Loucy (cell line): ENCODE measurements around the gene FBN1.

Experiments
- H2AFZ ChIP-seq: fragments of 200-600 bp; sonication (generic); 2 replicates; pipeline ENCODE4 v1.6.0; 2016; ENCODE audit warnings: antibody characterized with exemption, mild to moderate bottlenecking, low read length, moderate library complexity
- H3F3A ChIP-seq: fragments of 200-600 bp; 2 replicates; pipeline ENCODE4 v1.6.0; 2016; ENCODE audit warnings: antibody characterized with exemption, low read depth, mild to moderate bottlenecking
- H3K27me3 ChIP-seq: fragments of 200-600 bp; sonication (generic); 2 replicates; pipeline ENCODE4 v1.6.1; 2014; ENCODE audit warnings: low read length, mild to moderate bottlenecking; ENCODE audit not compliant: insufficient read depth, poor library complexity, severe bottlenecking
- H3K36me3 ChIP-seq: fragments of 200-600 bp; sonication (generic); 2 replicates; pipeline ENCODE4 v1.6.1; 2016; ENCODE audit warnings: low read length; ENCODE audit not compliant: insufficient read depth
- H3K4me1 ChIP-seq: fragments of 200-600 bp; sonication (generic); 2 replicates; pipeline ENCODE4 v1.5.1; 2014; ENCODE audit warnings: low read length, mild to moderate bottlenecking; ENCODE audit not compliant: insufficient read depth, poor library complexity, severe bottlenecking
- H3K4me2 ChIP-seq: fragments of 200-600 bp; sonication (generic); 2 replicates; pipeline ENCODE4 v1.6.0; 2014; ENCODE audit warnings: antibody characterized with exemption, low read length, low read depth, mild to moderate bottlenecking; ENCODE audit not compliant: poor library complexity, severe bottlenecking
- H3K4me3 ChIP-seq: fragments of 200-600 bp; sonication (generic); 2 replicates; pipeline ENCODE4 v1.5.1; 2014; ENCODE audit warnings: low read length, mild to moderate bottlenecking, mixed read lengths; ENCODE audit not compliant: poor library complexity, severe bottlenecking
- H3K79me2 ChIP-seq: fragments of 200-600 bp; sonication (generic); 2 replicates; pipeline ENCODE4 v1.6.1; 2014; ENCODE audit warnings: low read length; ENCODE audit not compliant: insufficient read depth
- H3K9ac ChIP-seq: fragments of 200-600 bp; sonication (generic); 2 replicates; pipeline ENCODE4 v1.6.0; 2014; ENCODE audit warnings: mild to moderate bottlenecking, low read depth, low read length, moderate library complexity; ENCODE audit not compliant: poor library complexity, severe bottlenecking
- H3K9me2 ChIP-seq: fragments of 200-600 bp; sonication (generic); replicated peaks from 2 replicates; pipeline ENCODE4 v1.6.1; 2016; ENCODE audit warnings: low read depth, low read length, mixed read lengths
- H3K9me3 ChIP-seq: fragments of 200-600 bp; sonication (generic); 2 replicates; pipeline ENCODE4 v1.6.1; 2014; ENCODE audit warnings: mild to moderate bottlenecking, antibody characterized with exemption, low read length, low read depth; ENCODE audit not compliant: insufficient read depth
- H4K20me1 ChIP-seq: fragments of 200-600 bp; sonication (generic); 2 replicates; pipeline ENCODE4 v1.6.0; 2014; ENCODE audit warnings: antibody characterized with exemption, low read length, mild to moderate bottlenecking; ENCODE audit not compliant: insufficient read depth, poor library complexity, severe bottlenecking
- EZH2phosphoT487 ChIP-seq: fragments of 200-600 bp; IDR thresholded peaks from 2 replicates; pipeline ENCODE4 v1.6.1; 2018; ENCODE audit warnings: antibody characterized with exemption, mild to moderate bottlenecking, moderate library complexity, borderline replicate concordance
- TF ChIP-seq, protein P1 (sequence below): fragments of 200-600 bp; sonication (generic); conservative IDR thresholded peaks from 2 replicates; pipeline ENCODE4 v1.5.1; 2014; ENCODE audit warnings: mild to moderate bottlenecking, antibody characterized with exemption, low read length

The FBN1 gene

DNA sequence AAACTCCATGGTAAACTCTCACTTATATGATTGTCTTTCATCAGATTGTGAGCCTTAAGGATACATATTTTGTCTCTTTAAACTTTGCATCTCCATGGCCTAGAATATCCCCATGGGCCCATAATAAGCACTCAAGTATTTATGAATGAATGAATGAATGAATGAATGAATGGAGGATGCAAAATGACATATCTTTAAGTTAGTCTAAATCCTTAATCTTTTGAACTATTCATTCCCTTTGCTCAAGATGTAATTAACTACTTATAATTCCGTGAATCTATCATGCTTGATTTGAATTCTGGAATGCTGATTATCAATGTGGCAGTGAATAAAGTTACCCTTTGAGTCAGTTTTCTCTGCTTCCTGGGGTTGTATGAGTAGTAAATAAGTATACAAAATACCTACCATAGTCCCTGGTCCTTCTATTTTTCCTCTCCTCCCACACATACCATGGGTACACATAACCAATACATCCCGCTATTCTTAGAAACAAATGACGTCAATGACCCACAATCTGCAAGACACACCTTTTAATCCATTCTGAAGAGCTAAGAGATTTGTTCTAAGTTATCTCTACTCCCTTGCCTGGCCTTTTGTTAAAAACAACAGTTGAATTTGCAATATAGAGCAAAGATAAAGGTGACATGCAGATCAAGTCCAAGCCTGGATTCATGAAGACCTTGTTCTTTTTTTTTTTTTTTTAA is 94.5 kb downstream of the FBN1 start:
- no peak overlapping the region for H3K4me3 ChIP-seq
- no peaks in the 10 kb centered on the region for H3K79me2 ChIP-seq
- H3K9me2 ChIP-seq = no peaks in the 10 kb centered on the region
- no peaks in the 10 kb centered on the region for H3K4me1 ChIP-seq
- no peaks in the 10 kb centered on the region for H4K20me1 ChIP-seq
- no peak overlapping the region for H3K4me2 ChIP-seq
- no peak overlapping the region for H2AFZ ChIP-seq
- H3K9me3 ChIP-seq = no peaks in the 10 kb centered on the region
- no peak overlapping the region for H3K9ac ChIP-seq
- no peaks in the 10 kb centered on the region for H3F3A ChIP-seq
- no peaks in the 10 kb centered on the region for H3K27me3 ChIP-seq
- no peak for TF ChIP-seq EZH2phosphoT487
- TF ChIP-seq, protein P1, sequence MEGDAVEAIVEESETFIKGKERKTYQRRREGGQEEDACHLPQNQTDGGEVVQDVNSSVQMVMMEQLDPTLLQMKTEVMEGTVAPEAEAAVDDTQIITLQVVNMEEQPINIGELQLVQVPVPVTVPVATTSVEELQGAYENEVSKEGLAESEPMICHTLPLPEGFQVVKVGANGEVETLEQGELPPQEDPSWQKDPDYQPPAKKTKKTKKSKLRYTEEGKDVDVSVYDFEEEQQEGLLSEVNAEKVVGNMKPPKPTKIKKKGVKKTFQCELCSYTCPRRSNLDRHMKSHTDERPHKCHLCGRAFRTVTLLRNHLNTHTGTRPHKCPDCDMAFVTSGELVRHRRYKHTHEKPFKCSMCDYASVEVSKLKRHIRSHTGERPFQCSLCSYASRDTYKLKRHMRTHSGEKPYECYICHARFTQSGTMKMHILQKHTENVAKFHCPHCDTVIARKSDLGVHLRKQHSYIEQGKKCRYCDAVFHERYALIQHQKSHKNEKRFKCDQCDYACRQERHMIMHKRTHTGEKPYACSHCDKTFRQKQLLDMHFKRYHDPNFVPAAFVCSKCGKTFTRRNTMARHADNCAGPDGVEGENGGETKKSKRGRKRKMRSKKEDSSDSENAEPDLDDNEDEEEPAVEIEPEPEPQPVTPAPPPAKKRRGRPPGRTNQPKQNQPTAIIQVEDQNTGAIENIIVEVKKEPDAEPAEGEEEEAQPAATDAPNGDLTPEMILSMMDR = no peak
- no peaks in the 10 kb centered on the region for H3K36me3 ChIP-seq

DNA sequence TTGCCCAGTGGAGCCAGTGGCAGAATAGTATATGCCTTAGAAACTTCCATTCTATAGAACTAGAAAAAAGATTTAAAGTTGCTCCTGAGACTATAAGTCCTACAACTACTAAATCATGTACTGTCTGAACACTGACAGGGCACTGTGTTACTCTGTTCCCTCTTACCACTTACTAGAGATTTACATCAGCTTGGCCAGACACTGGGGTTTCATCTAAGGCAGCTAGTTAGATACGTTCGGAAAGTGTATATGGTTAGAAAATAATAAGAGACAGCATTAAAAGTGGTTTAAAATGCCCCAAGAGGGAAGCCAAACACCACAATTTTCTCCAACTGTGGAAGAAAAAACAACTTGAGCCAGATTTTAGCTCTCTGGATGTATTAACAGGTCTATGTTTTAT is 97.1 kb downstream of the FBN1 start:
- no peaks in the 10 kb centered on the region for H3K79me2 ChIP-seq
- no peak overlapping the region for H3K4me3 ChIP-seq
- no peaks in the 10 kb centered on the region for H3F3A ChIP-seq
- no peak overlapping the region for H3K9ac ChIP-seq
- no peaks in the 10 kb centered on the region for H3K4me1 ChIP-seq
- no peaks in the 10 kb centered on the region for H3K9me3 ChIP-seq
- no peaks in the 10 kb centered on the region for H3K27me3 ChIP-seq
- no peak overlapping the region for H2AFZ ChIP-seq
- TF ChIP-seq, protein P1 = no peak
- TF ChIP-seq EZH2phosphoT487 = no peak
- H3K4me2 ChIP-seq = no peak overlapping the region
- no peaks in the 10 kb centered on the region for H4K20me1 ChIP-seq
- no peaks in the 10 kb centered on the region for H3K36me3 ChIP-seq
- H3K9me2 ChIP-seq = no peaks in the 10 kb centered on the region

DNA sequence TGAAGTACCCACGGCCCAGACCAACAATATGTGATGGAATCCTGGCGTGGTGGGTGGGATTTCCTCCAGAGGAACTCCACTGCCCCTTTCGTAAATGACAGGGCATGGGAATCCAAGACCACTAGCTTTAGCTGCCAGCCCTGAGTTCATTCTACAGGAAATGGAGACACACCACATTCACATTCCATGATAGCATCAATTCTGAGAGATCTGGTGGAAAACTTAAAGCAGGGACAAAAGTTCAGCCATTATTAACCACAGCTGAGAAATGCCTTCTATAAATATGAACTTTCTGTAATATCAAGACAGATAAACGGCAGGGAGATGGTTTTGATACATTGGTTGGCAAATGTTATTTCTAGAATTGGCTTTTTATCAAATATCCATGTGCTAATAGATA is 98.2 kb downstream of the FBN1 start:
- Histone ChIP-seq H3K79me2 (no peaks in the 10 kb centered on the region), H3K27me3 (no peaks in the 10 kb centered on the region), H3K36me3 (no peaks in the 10 kb centered on the region), H3F3A (no peaks in the 10 kb centered on the region), H3K9me2 (no peaks in the 10 kb centered on the region), H2AFZ (no peak overlapping the region), H3K9ac (no peak overlapping the region), H3K9me3 (no peaks in the 10 kb centered on the region), H3K4me1 (no peaks in the 10 kb centered on the region), H3K4me2 (no peak overlapping the region), H3K4me3 (no peak overlapping the region), H4K20me1 (no peaks in the 10 kb centered on the region)
- TF ChIP-seq, protein P1 = no peak
- TF ChIP-seq EZH2phosphoT487 = no peak
